ENCODE data around the gene PPARGC1A.

- TF ChIP-seq, protein P1, sequence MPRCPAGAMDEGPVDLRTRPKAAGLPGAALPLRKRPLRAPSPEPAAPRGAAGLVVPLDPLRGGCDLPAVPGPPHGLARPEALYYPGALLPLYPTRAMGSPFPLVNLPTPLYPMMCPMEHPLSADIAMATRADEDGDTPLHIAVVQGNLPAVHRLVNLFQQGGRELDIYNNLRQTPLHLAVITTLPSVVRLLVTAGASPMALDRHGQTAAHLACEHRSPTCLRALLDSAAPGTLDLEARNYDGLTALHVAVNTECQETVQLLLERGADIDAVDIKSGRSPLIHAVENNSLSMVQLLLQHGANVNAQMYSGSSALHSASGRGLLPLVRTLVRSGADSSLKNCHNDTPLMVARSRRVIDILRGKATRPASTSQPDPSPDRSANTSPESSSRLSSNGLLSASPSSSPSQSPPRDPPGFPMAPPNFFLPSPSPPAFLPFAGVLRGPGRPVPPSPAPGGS (IDR thresholded peaks at IDR 0.05; ENCODE audit: borderline replicate concordance, insufficient read depth, low read depth, low read length, poor library complexity, severe bottlenecking), result no peak
- TF ChIP-seq HCFC1 (IDR thresholded peaks at IDR 0.05; ENCODE audit: low read length), result no peak
- TF ChIP-seq TAF1 (IDR thresholded peaks at IDR 0.05; ENCODE audit: borderline replicate concordance, low read depth, low read length), result no peak
- TF ChIP-seq NFYB (IDR thresholded peaks at IDR 0.05; ENCODE audit: insufficient read depth, low read depth, low read length), result no peak
- TF ChIP-seq GABPA (IDR thresholded peaks at IDR 0.05; ENCODE audit: low read depth), result no peak
- no peak for TF ChIP-seq SMC3 (IDR thresholded peaks at IDR 0.05; ENCODE audit: borderline replicate concordance, low read length)
- TF ChIP-seq SREBF1 (IDR thresholded peaks at IDR 0.05; ENCODE audit: low read length), result no peak
- no peak for TF ChIP-seq NRF1 (conservative IDR thresholded peaks at IDR 0.05; ENCODE audit: low read depth, low read length)
- TF ChIP-seq POLR2A (IDR thresholded peaks at IDR 0.05; ENCODE audit: low read depth, low read length), result no peak
- TF ChIP-seq EGR1 (IDR thresholded peaks at IDR 0.05; ENCODE audit: borderline replicate concordance in 1 of 2, low read depth in 2 of 2, low read length in 2 of 2), result no peak
- TF ChIP-seq, protein P2, sequence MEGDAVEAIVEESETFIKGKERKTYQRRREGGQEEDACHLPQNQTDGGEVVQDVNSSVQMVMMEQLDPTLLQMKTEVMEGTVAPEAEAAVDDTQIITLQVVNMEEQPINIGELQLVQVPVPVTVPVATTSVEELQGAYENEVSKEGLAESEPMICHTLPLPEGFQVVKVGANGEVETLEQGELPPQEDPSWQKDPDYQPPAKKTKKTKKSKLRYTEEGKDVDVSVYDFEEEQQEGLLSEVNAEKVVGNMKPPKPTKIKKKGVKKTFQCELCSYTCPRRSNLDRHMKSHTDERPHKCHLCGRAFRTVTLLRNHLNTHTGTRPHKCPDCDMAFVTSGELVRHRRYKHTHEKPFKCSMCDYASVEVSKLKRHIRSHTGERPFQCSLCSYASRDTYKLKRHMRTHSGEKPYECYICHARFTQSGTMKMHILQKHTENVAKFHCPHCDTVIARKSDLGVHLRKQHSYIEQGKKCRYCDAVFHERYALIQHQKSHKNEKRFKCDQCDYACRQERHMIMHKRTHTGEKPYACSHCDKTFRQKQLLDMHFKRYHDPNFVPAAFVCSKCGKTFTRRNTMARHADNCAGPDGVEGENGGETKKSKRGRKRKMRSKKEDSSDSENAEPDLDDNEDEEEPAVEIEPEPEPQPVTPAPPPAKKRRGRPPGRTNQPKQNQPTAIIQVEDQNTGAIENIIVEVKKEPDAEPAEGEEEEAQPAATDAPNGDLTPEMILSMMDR (IDR thresholded peaks at IDR 0.05 in 2 of 3, conservative IDR thresholded peaks at IDR 0.05 in 1 of 3; ENCODE audit: control insufficient read depth in 2 of 3, extremely low read depth in 1 of 3, insufficient read depth in 1 of 3, low read depth in 3 of 3, low read length in 3 of 3), result no peak
- no peak for TF ChIP-seq EZH2 (IDR thresholded peaks at IDR 0.05; ENCODE audit: borderline replicate concordance, control insufficient read depth, low read depth, low read length)
- no peak for TF ChIP-seq PAX5 (IDR thresholded peaks at IDR 0.05; ENCODE audit: borderline replicate concordance, low read depth, low read length)
- TF ChIP-seq SP1 (IDR thresholded peaks at IDR 0.05; ENCODE audit: low read depth, low read length), result no peak
Measured at GRCh38 chr4:23837371-23837770, 52.5 kb downstream of the PPARGC1A start.
